ENCODE results near the gene HPS4. TPM values are rescaled to one million over a fixed set of nuclear protein-coding genes. Genes with fewer than 3 reads are reported as not detected.

HPS4 gene
- polyA plus RNA-seq, 1 of the 3 experiments (the other 2 are of a cell fraction), result 22.5 TPM

DNA sequence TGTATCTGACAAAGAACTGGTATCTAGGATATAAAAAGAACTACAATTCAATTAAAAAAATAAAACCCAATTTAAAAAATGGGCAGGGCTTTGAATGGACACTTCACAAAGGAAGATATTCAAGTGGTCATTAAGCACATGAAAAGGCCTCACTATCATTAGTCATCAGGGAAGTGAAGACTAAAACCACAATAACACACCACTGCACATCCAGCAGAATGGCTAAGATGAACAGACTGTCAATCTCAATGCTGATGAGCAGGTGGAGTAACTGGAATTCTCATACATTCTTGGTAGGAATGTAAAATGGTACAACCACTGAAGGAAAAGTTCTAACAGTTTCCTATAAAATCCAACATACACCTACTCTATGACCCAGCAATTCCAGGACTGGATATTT, 8.9 kb downstream of the HPS4 start:
- peaks cover 2 to 7% of the 10 kb centered on the region in 2 experiments; a peak in 3 of 4 replicates for H3K4me1 ChIP-seq (ENCODE audit: control insufficient read depth in 1 of 2, insufficient read depth in 2 of 2, low read depth in 1 of 2, low read length in 1 of 2)
- H3K27me3 ChIP-seq (ENCODE audit: insufficient read depth), result no peaks in the 10 kb centered on the region
- peaks cover 9% of the 10 kb centered on the region for H3F3A ChIP-seq (replicated peaks; ENCODE audit: insufficient read depth)
- no peak for DNase-seq
- no peak overlapping the region for H2AFZ ChIP-seq (ENCODE audit: low read depth)
- POLR2A ChIA-PET, result no interaction called here
- no peaks in the 10 kb centered on the region for H3K9me2 ChIP-seq
- CTCF ChIA-PET, result interaction anchor here (2.1 kb wide), 1 partner anchor 107 kb away, joined by 7 read pairs; no protein-coding TSS in a partner anchor
- H3K4me2 ChIP-seq, result no peak overlapping the region
- no peaks in the 10 kb centered on the region for H4K20me1 ChIP-seq (ENCODE audit: insufficient read depth)
- no peak overlapping the region for H3K9ac ChIP-seq
- peaks cover 22 to 61% of the 10 kb centered on the region in 2 experiments for H3K36me3 ChIP-seq (replicated peaks in 1 of 2; ENCODE audit: control insufficient read depth in 1 of 2, insufficient read depth in 2 of 2, low read length in 1 of 2)
- TF ChIP-seq FOSL2 (IDR thresholded peaks at IDR 0.05; ENCODE audit: borderline replicate concordance, low read depth), result no peak
- TF ChIP-seq RXRA (IDR thresholded peaks at IDR 0.05; ENCODE audit: borderline replicate concordance, low read depth), result no peak
- TF ChIP-seq MXI1 (IDR thresholded peaks at IDR 0.05; ENCODE audit: low read depth, low read length), result no peak
- TF ChIP-seq NFIC (IDR thresholded peaks at IDR 0.05; ENCODE audit: borderline replicate concordance), result no peak
- no peak for TF ChIP-seq ELF1 (IDR thresholded peaks at IDR 0.05)
- TF ChIP-seq NRF1 (IDR thresholded peaks at IDR 0.05; ENCODE audit: low read depth, low read length), result no peak
- TF ChIP-seq, protein P1, sequence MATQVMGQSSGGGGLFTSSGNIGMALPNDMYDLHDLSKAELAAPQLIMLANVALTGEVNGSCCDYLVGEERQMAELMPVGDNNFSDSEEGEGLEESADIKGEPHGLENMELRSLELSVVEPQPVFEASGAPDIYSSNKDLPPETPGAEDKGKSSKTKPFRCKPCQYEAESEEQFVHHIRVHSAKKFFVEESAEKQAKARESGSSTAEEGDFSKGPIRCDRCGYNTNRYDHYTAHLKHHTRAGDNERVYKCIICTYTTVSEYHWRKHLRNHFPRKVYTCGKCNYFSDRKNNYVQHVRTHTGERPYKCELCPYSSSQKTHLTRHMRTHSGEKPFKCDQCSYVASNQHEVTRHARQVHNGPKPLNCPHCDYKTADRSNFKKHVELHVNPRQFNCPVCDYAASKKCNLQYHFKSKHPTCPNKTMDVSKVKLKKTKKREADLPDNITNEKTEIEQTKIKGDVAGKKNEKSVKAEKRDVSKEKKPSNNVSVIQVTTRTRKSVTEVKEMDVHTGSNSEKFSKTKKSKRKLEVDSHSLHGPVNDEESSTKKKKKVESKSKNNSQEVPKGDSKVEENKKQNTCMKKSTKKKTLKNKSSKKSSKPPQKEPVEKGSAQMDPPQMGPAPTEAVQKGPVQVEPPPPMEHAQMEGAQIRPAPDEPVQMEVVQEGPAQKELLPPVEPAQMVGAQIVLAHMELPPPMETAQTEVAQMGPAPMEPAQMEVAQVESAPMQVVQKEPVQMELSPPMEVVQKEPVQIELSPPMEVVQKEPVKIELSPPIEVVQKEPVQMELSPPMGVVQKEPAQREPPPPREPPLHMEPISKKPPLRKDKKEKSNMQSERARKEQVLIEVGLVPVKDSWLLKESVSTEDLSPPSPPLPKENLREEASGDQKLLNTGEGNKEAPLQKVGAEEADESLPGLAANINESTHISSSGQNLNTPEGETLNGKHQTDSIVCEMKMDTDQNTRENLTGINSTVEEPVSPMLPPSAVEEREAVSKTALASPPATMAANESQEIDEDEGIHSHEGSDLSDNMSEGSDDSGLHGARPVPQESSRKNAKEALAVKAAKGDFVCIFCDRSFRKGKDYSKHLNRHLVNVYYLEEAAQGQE (IDR thresholded peaks at IDR 0.05; ENCODE audit: low read depth, low read length), result no peak
- TF ChIP-seq, protein P2, sequence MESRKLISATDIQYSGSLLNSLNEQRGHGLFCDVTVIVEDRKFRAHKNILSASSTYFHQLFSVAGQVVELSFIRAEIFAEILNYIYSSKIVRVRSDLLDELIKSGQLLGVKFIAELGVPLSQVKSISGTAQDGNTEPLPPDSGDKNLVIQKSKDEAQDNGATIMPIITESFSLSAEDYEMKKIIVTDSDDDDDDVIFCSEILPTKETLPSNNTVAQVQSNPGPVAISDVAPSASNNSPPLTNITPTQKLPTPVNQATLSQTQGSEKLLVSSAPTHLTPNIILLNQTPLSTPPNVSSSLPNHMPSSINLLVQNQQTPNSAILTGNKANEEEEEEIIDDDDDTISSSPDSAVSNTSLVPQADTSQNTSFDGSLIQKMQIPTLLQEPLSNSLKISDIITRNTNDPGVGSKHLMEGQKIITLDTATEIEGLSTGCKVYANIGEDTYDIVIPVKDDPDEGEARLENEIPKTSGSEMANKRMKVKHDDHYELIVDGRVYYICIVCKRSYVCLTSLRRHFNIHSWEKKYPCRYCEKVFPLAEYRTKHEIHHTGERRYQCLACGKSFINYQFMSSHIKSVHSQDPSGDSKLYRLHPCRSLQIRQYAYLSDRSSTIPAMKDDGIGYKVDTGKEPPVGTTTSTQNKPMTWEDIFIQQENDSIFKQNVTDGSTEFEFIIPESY (IDR thresholded peaks at IDR 0.05; ENCODE audit: borderline replicate concordance, low read depth), result no peak
- no peak for TF ChIP-seq MEF2A (IDR thresholded peaks at IDR 0.05; ENCODE audit: borderline replicate concordance, low read depth)
- TF ChIP-seq, protein P3, sequence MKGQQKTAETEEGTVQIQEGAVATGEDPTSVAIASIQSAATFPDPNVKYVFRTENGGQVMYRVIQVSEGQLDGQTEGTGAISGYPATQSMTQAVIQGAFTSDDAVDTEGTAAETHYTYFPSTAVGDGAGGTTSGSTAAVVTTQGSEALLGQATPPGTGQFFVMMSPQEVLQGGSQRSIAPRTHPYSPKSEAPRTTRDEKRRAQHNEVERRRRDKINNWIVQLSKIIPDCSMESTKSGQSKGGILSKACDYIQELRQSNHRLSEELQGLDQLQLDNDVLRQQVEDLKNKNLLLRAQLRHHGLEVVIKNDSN (IDR thresholded peaks at IDR 0.05; ENCODE audit: borderline replicate concordance, low read depth), result no peak
- no peak for TF ChIP-seq EP300 (IDR thresholded peaks at IDR 0.05; ENCODE audit: borderline replicate concordance in 1 of 2, low read depth in 1 of 2, low read length in 1 of 2)
- no peaks in the 10 kb centered on the region for H3K9me3 ChIP-seq
- peaks cover 22% of the 10 kb centered on the region; the same call in 1 of the 2 replicates for H3K79me2 ChIP-seq (ENCODE audit: insufficient read depth)
- H3K4me3 ChIP-seq (ENCODE audit: low read depth in 2 of 2, low read length in 1 of 2), result no peak overlapping the region
- no peak overlapping the region for H3K27ac ChIP-seq (ENCODE audit: low read depth in 2 of 2, low read length in 1 of 2)

Data from SK-N-SH (cell line).